ENCODE results near the gene HAPSTR1.

Gene HAPSTR1

DNA sequence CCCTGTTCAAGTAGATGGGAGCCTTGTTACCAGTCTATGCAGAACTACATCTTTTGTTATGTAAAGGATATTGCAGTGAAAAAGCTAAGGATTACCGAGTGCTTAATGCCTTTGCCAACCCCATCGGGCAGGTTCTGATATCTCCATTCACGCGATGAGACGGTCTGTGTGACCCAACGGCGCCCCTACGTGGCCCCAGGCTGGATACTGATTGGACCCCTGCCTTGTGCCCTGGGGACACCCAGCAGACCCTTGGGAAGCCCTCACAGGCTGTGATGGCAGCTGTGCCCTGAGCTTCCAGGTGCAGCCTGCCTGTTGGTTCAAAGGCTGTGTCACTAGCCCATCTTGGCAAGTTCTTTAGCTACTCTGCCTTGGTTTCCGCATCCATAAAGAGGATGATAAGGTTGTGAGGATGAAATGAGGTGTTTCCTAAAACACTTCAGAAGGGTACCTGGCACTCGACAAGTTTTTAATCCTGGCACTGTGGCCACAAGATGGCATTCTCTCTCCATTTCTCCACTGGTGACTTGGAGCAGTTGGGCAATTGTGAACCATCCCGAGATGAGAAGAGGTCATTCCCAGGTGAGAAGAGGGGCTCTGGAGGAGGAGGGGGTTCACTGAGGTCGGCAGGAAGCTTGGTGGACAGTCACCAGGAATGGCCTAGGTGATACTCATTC is 33.6 kb downstream of the HAPSTR1 start:
- DNase-seq (no peak), ATAC-seq (ENCODE audit: insufficient read depth, low read depth) (0 out of 3 replicates have a peak, but pooled peaks have one; percentile 18)
- Histone ChIP-seq H4K20me1 (ENCODE audit: insufficient read depth, low read length) (peaks cover 59% of the 10 kb centered on the region), H3K4me2 (ENCODE audit: insufficient read depth, low read length) (no peak overlapping the region), H3K4me1 (ENCODE audit: insufficient read depth, low read length) (peaks cover 45% of the 10 kb centered on the region), H3K27me3 (ENCODE audit: insufficient read depth, low read length, poor library complexity) (no peaks in the 10 kb centered on the region), H3K4me3 (ENCODE audit: low read depth in 1 of 2, low read length in 2 of 2) (no peak overlapping the region), H3K9ac (ENCODE audit: low read depth, low read length) (no peak overlapping the region), H3K9me3 (ENCODE audit: insufficient read depth, low read length, severe bottlenecking) (no peaks in the 10 kb centered on the region), H3K27ac (ENCODE audit: low read length) (peak overlapping the region; percentile 5; the same call in 1 of the 2 replicates), H3K79me2 (ENCODE audit: insufficient read depth, low read length) (peaks cover 34% of the 10 kb centered on the region), H3K36me3 (ENCODE audit: insufficient read depth, low read length) (peaks cover 50% of the 10 kb centered on the region), H2AFZ (ENCODE audit: low read depth, low read length) (no peak overlapping the region)
- no peak for TF ChIP-seq EZH2 (IDR thresholded peaks at IDR 0.05; ENCODE audit: borderline replicate concordance, low read depth, low read length, severe bottlenecking)
- TF ChIP-seq, protein P1, sequence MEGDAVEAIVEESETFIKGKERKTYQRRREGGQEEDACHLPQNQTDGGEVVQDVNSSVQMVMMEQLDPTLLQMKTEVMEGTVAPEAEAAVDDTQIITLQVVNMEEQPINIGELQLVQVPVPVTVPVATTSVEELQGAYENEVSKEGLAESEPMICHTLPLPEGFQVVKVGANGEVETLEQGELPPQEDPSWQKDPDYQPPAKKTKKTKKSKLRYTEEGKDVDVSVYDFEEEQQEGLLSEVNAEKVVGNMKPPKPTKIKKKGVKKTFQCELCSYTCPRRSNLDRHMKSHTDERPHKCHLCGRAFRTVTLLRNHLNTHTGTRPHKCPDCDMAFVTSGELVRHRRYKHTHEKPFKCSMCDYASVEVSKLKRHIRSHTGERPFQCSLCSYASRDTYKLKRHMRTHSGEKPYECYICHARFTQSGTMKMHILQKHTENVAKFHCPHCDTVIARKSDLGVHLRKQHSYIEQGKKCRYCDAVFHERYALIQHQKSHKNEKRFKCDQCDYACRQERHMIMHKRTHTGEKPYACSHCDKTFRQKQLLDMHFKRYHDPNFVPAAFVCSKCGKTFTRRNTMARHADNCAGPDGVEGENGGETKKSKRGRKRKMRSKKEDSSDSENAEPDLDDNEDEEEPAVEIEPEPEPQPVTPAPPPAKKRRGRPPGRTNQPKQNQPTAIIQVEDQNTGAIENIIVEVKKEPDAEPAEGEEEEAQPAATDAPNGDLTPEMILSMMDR (IDR thresholded peaks at IDR 0.05; ENCODE audit: borderline replicate concordance, extremely low read depth, low read length, poor library complexity, severe bottlenecking) = peak; percentile 31

DNA sequence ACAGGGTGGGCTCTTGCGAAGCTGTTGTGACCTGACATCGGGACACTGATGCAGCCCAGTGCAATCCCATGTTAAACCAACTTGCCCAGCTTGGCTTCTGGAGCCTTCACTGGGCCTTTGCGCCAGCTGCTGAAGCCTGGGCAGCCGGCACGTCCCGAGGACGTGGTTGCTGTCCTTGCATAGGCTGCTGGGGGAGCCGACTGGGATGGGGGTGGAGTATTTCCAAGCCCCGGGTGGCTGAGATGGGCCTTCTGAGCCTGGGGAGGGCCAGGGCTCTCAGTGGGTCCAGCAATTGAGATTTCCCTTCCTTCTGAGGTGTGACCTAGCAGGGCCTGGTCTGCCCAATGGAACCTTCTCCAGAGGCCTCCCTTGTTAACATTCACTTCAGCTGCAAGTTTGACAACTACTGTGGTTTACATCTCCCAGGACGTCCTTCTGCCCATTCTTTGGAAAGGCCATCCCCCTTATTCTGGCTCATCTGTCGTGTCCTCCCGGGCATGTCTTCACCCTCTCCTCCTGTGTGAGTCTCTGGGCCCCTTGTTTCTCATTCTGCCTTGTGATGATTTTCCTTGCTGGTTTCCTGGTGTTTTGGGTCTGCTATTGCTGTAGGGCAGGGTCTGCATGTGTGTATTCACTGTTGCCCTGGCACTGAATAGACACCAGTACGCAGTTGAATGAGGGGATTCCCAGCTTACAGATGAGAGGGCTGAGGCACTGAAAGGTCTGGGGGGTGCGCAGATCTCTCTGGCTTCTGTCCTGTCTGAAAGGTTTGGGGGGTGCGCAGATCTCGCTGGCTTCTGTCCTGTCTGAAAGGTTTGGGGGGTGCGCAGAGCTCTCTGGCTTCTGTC is 34.4 kb downstream of the HAPSTR1 start:
- Histone ChIP-seq H3K9me3 (ENCODE audit: insufficient read depth, low read length, severe bottlenecking) (no peaks in the 10 kb centered on the region), H3K27ac (ENCODE audit: low read length) (peak overlapping the region; percentile 22), H3K79me2 (ENCODE audit: insufficient read depth, low read length) (peaks cover 28% of the 10 kb centered on the region), H3K4me1 (ENCODE audit: insufficient read depth, low read length) (peaks cover 45% of the 10 kb centered on the region), H3K9ac (ENCODE audit: low read depth, low read length) (no peak overlapping the region), H3K4me2 (ENCODE audit: insufficient read depth, low read length) (no peak overlapping the region), H3K4me3 (ENCODE audit: low read depth in 1 of 2, low read length in 2 of 2) (no peak overlapping the region), H3K27me3 (ENCODE audit: insufficient read depth, low read length, poor library complexity) (no peaks in the 10 kb centered on the region), H4K20me1 (ENCODE audit: insufficient read depth, low read length) (peaks cover 56% of the 10 kb centered on the region), H3K36me3 (ENCODE audit: insufficient read depth, low read length) (peaks cover 45% of the 10 kb centered on the region), H2AFZ (ENCODE audit: low read depth, low read length) (no peak overlapping the region)
- TF ChIP-seq, protein P1 (IDR thresholded peaks at IDR 0.05; ENCODE audit: borderline replicate concordance, extremely low read depth, low read length, poor library complexity, severe bottlenecking) = no peak
- no peak for TF ChIP-seq EZH2 (IDR thresholded peaks at IDR 0.05; ENCODE audit: borderline replicate concordance, low read depth, low read length, severe bottlenecking)
- DNase-seq (no peak), ATAC-seq (ENCODE audit: insufficient read depth, low read depth) (no peak)

DNA sequence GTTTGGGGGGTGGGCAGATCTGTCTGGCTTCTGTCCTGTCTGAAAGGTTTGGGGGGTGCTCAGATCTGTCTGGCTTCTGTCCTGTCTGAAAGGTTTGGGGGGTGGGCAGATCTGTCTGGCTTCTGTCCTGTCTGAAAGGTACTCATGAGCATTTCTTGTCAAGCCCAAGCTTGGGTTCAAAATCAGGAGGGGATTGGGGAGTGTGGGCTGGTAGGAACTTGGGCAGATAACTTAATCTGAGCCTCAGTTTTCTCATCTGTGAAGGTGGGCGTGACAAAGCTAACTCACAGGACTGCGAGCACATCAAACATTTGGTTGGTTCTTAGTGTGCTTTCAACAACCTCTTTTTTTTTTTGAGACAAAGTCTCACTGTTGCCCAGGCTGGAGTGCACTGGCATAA is 35.2 kb downstream of the HAPSTR1 start:
- Histone ChIP-seq H3K4me2 (ENCODE audit: insufficient read depth, low read length) (no peak overlapping the region), H3K4me3 (ENCODE audit: low read depth in 1 of 2, low read length in 2 of 2) (no peak overlapping the region), H3K36me3 (ENCODE audit: insufficient read depth, low read length) (peaks cover 38% of the 10 kb centered on the region), H3K79me2 (ENCODE audit: insufficient read depth, low read length) (peaks cover 20% of the 10 kb centered on the region), H3K9me3 (ENCODE audit: insufficient read depth, low read length, severe bottlenecking) (no peaks in the 10 kb centered on the region), H3K9ac (ENCODE audit: low read depth, low read length) (no peak overlapping the region), H2AFZ (ENCODE audit: low read depth, low read length) (no peak overlapping the region), H4K20me1 (ENCODE audit: insufficient read depth, low read length) (peaks cover 50% of the 10 kb centered on the region), H3K27me3 (ENCODE audit: insufficient read depth, low read length, poor library complexity) (no peaks in the 10 kb centered on the region), H3K27ac (ENCODE audit: low read length) (peak overlapping the region; percentile 31; the same call in 1 of the 2 replicates), H3K4me1 (ENCODE audit: insufficient read depth, low read length) (peaks cover 45% of the 10 kb centered on the region)
- TF ChIP-seq EZH2 (IDR thresholded peaks at IDR 0.05; ENCODE audit: borderline replicate concordance, low read depth, low read length, severe bottlenecking) = no peak
- TF ChIP-seq, protein P1 (IDR thresholded peaks at IDR 0.05; ENCODE audit: borderline replicate concordance, extremely low read depth, low read length, poor library complexity, severe bottlenecking) = no peak
- DNase-seq = no peak
- ATAC-seq (ENCODE audit: insufficient read depth, low read depth) = no peak
